22Rv1 (cell line): Measurements from ENCODE around the gene ARL14EPL.

ENCODE experiments used
- H3K27ac ChIP-seq: fragments of 450-650 bp; 2 replicates; pipeline ENCODE4 v1.5.1; 2017
- ZFX ChIP-seq: fragments of 450-650 bp; IDR thresholded peaks from 2 replicates; pipeline ENCODE4 v1.6.1; 2017; ENCODE audit warnings: antibody characterized with exemption, borderline replicate concordance
- TF ChIP-seq, protein P1 (sequence below): fragments of 450-650 bp; IDR thresholded peaks from 2 replicates; pipeline ENCODE4 v1.5.1; 2017; ENCODE audit warnings: mild to moderate bottlenecking

Gene ARL14EPL

DNA sequence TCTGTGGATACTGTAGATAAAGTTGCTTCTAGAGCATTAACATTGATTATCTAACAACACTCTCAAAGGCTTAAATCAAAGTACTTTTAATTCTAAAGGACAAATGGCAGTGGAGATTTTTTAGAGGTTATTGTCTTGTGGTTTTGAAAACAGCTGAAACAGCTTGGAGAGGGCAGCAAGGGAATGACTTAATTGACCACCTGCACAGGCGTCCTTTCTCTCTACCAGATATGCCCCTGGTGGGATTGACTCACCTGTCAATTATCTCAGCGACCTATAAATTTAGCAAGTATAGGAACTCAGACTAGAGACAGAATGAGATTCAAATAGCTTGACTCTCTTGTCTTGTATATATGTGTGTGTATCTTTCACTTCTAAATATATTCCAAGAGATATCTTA is 13.5 kb downstream of the ARL14EPL start:
- TF ChIP-seq, protein P1, sequence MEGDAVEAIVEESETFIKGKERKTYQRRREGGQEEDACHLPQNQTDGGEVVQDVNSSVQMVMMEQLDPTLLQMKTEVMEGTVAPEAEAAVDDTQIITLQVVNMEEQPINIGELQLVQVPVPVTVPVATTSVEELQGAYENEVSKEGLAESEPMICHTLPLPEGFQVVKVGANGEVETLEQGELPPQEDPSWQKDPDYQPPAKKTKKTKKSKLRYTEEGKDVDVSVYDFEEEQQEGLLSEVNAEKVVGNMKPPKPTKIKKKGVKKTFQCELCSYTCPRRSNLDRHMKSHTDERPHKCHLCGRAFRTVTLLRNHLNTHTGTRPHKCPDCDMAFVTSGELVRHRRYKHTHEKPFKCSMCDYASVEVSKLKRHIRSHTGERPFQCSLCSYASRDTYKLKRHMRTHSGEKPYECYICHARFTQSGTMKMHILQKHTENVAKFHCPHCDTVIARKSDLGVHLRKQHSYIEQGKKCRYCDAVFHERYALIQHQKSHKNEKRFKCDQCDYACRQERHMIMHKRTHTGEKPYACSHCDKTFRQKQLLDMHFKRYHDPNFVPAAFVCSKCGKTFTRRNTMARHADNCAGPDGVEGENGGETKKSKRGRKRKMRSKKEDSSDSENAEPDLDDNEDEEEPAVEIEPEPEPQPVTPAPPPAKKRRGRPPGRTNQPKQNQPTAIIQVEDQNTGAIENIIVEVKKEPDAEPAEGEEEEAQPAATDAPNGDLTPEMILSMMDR: no peak
- TF ChIP-seq ZFX: no peak
- H3K27ac ChIP-seq: no peak overlapping the region

DNA sequence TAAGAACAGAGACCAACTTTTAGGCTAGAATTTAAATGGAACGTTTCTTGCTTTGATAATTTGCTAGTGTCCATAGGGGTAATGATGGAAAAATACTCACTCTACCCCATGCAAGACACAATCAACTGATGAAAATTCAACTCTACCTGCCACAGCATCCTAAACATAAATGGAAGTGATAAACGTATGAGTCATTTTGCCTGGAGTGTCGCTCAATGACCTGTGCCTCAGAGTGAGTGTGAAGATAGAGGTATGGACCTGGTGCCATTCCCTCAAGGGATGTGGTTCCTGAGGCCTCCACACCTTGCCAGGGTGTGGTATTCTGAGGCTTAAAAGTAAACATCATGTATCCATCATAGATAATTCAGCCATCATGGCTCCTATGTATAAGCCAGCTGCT is 14.0 kb downstream of the ARL14EPL start:
- TF ChIP-seq, protein P1: no peak
- TF ChIP-seq ZFX: no peak
- no peak overlapping the region for H3K27ac ChIP-seq

DNA sequence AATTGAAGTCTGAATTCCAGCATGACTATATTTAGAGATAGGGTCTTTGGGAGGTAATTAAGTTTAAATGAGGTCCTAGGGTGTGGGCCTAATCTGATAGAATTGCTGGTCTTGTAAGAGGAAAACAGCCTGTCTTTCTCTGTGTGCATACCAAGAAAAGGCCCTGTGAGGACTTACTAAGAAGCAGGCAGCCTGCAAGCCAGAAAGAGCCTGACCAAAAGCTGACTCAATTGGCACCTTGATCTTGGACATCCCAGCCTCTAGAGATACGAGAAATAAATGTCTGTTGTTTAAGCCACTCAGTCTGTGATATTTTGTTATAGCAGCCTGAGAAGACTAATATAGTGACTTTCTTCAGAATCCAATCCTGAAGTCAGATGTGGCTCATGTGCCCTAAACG is 14.6 kb downstream of the ARL14EPL start:
- H3K27ac ChIP-seq: no peak overlapping the region
- TF ChIP-seq, protein P1: no peak
- no peak for TF ChIP-seq ZFX

DNA sequence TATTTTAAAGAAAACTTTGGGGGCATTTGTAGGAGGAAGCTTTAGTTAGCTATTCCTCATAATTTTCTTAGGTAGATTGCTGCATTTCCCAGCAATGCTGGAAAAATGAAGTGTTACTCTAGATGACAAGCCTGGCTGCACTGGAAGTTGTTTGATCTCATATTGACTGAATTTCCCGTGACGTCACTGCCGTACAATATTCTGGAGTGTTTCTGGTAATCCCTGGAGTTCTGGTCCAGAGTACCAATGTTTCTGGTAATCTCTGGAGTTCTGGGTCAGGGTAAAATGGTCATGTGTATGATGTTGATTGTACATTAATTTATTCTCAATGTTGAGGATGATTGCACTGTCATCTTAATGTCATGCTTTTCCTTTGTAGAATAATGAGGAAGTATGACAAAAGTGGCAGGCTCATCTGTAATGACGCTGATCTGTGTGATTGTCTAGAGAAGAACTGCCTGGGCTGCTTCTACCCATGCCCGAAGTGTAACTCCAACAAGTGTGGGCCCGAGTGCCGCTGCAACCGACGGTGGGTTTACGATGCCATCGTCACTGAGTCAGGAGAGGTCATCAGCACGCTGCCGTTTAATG is 26.2 kb downstream of the ARL14EPL start:
- no peak overlapping the region for H3K27ac ChIP-seq
- TF ChIP-seq, protein P1: no peak
- no peak for TF ChIP-seq ZFX

DNA sequence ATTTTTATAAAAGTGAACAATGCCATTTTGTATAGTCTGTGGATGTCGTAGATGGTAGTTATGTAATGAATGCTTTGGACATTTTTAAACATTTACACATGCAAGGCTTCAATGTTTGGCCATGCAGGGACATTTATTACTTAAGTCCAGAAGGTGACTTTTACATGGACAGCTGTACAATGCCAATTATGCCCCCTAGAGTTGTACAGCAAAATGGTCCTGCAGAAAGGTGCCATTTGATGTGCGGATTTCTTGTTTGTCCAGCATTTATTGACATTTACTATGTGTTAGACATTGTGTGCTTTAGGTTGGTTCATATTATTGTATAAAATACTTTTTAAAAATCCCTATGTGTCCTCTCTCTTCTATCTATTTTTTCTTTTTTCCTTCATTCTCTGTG is 30.1 kb downstream of the ARL14EPL start:
- no peak overlapping the region for H3K27ac ChIP-seq

DNA sequence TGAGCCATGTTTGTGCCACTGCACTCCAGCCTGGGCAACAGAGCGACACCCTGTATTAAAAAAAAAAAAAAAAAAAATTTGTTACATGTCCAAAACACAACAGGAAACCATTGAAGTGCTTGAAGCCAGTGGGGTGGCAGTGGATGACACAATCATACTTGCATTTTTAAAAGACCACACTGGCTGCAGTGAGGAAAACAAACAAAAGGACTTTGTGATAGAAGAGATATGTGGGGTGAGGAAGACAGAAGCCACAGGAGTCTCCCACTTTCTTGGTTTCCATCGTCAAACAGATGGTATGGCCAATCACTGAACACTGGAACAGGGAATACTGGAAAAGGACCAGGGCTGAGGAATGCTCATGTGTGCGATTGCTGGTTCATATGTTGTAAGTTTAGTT is 31.7 kb downstream of the ARL14EPL start:
- TF ChIP-seq ZFX: no peak
- TF ChIP-seq, protein P1: no peak
- H3K27ac ChIP-seq: no peak overlapping the region

More for the DNA sequence above, 30.1 kb downstream of the ARL14EPL start:
- TF ChIP-seq, protein P1: peak; percentile 35; the same call in 1 of the 2 replicates
- no peak for TF ChIP-seq ZFX

DNA sequence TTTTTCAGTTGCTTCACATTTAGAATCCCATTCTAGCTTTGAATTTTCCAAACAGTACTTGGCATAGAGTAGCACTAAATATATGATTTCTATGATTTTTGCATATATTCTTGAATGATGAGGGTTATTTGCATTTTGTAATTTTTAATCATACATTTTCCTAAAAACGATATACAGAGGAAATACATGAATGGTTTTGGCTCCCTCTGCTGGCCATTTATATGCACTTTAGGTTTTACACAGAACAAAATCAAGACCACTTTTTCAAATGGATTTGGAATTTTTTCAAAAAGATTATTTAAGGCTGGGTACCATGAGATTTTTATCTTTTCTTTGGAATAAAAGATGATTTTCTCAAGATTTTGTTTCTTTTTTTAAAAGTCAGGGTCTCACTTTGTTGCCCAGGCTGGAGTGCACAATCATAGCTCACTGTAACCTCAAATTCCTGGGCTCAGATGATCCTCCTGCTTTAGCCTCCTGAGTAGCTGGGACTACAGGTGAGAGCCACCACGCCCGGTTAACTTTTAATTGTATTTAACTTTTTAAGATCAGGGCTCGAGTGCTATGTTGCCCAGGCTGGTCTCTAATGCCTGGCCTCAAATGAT is 35.9 kb downstream of the ARL14EPL start:
- no peak overlapping the region for H3K27ac ChIP-seq
- no peak for TF ChIP-seq ZFX
- TF ChIP-seq, protein P1: peak; percentile 96
